ENCODE data around the gene ICA1L.

DNA sequence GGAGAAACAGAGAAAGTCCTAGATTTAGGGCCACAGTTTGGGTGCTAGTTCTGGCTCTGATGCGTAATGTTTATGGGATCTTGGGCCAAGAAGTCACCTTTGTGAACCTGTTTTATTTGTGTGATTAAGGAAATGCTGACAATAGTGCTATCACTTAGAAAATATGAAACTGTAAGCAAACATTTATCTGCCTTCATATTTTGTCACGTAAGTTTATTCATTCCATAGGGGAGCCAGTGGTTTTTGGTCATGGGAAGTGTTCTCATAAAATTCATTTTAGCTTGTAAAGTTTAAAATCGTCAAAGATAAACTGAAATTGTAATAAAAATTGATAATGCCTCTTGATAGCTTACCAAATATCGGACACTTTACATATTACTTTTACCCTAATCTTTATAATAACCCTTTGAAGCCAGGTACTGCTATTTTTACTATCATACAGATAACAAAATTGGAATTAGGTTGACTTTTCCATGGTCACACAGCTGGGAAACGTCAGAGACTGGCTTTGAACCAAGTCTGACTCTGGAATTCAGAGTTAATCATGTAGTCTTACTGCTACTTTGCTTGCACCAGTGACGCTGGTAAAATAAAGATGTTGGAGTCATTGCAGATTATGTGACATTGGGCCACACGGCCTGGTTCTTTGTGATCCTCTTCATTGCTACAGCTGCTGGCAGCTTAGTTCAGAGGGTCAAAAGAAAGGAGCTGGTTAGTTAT is 99.7 kb downstream of the ICA1L start:
- TF ChIP-seq EZH2phosphoT487 (IDR thresholded peaks at IDR 0.05; ENCODE audit: insufficient read depth, low read depth) (no peak), EZH2 (IDR thresholded peaks at IDR 0.05; ENCODE audit: insufficient read depth, poor library complexity, severe bottlenecking) (no peak)
